DMS114 treated with DMSO at 0.1 percent for 48 hours (cell line): ENCODE measurements around the gene P4HA1.

ENCODE experiments used
- DNase-seq: peaks from one replicate; lab custom pipeline; 2025; ENCODE audit not compliant: unreplicated experiment; lab: John Stamatoyannopoulos, UW

P4HA1 gene

GRCh38 chr10:73094986-73095480 is 1.6 kb downstream of the P4HA1 start:
- DNase-seq: no peak

GRCh38 chr10:73093922-73094850 is 2.5 kb downstream of the P4HA1 start:
- no peak for DNase-seq

GRCh38 chr10:73092830-73093229 is 3.8 kb downstream of the P4HA1 start:
- DNase-seq: no peak

- DNase-seq: no peak
Observed at GRCh38 chr10:73088304-73088703, 8.4 kb downstream of the P4HA1 start.

- DNase-seq: no peak
Observed at GRCh38 chr10:73086816-73087215, 9.8 kb downstream of the P4HA1 start.

GRCh38 chr10:73084209-73084608 is 12.5 kb downstream of the P4HA1 start:
- DNase-seq: no peak

- no peak for DNase-seq
Observed at GRCh38 chr10:73083221-73083620, 13.4 kb downstream of the P4HA1 start.

- DNase-seq: no peak
Observed at GRCh38 chr10:73079779-73080541, 16.7 kb downstream of the P4HA1 start.

GRCh38 chr10:73076360-73077183 is 20.1 kb downstream of the P4HA1 start:
- no peak for DNase-seq

- no peak for DNase-seq
Observed at GRCh38 chr10:73075829-73076228, 20.8 kb downstream of the P4HA1 start.

GRCh38 chr10:73073627-73074026 is 23.0 kb downstream of the P4HA1 start:
- DNase-seq: no peak

GRCh38 chr10:73065441-73065840 is 31.2 kb downstream of the P4HA1 start:
- no peak for DNase-seq

GRCh38 chr10:73061743-73062142 is 34.9 kb downstream of the P4HA1 start:
- DNase-seq: no peak

- no peak for DNase-seq
Observed at GRCh38 chr10:73060738-73061635, 35.7 kb downstream of the P4HA1 start.

- DNase-seq: no peak
Observed at GRCh38 chr10:73060173-73060572, 36.5 kb downstream of the P4HA1 start.

- no peak for DNase-seq
Observed at GRCh38 chr10:73058057-73058591, 38.5 kb downstream of the P4HA1 start.

- no peak for DNase-seq
Observed at GRCh38 chr10:73054286-73054685, 42.4 kb downstream of the P4HA1 start.

- no peak for DNase-seq
Observed at GRCh38 chr10:73053275-73053674, 43.4 kb downstream of the P4HA1 start.

- no peak for DNase-seq
Observed at GRCh38 chr10:73044378-73045285, 52.0 kb downstream of the P4HA1 start.
